SK-N-SH treated with all-trans-retinoic acid at 6 μM for 48 hours (cell line): ENCODE measurements around the gene ZFHX2.
A peak's percentile ranks its signal among the peaks of the same experiment; 100 is the strongest.

Experiments used
- ATAC-seq: fragments of 200-7000 bp; cut with Tn5 transposase; 3 replicates; pipeline ENCODE4 v1.9.1; 2020; ENCODE audit warnings: mild to moderate bottlenecking, moderate library complexity
- ARNTL ChIP-seq: fragments of 450-650 bp; formaldehyde crosslinking; IDR thresholded peaks from 2 replicates; pipeline ENCODE4 v1.5.0; 2020; ENCODE audit warnings: low read depth, mild to moderate bottlenecking, moderate library complexity, borderline replicate concordance
- BACH2 ChIP-seq: fragments of 250-450 bp; sonication (Bioruptor Pico); IDR thresholded peaks from 2 replicates; pipeline ENCODE4 v1.9.0; 2021; ENCODE audit warnings: mild to moderate bottlenecking, borderline replicate concordance
- CSDC2 ChIP-seq: fragments of 250-450 bp; sonication (Bioruptor Pico); IDR thresholded peaks from 2 replicates; pipeline ENCODE4 v1.5.0; 2020; ENCODE audit warnings: mild to moderate bottlenecking, moderate library complexity
- ESRRG ChIP-seq: fragments of 250-450 bp; sonication (Bioruptor Pico); IDR thresholded peaks from 2 replicates; pipeline ENCODE4 v1.6.1; 2021; ENCODE audit warnings: mild to moderate bottlenecking
- GLIS3 ChIP-seq: fragments of 250-450 bp; sonication (Bioruptor Pico); IDR thresholded peaks from 2 replicates; pipeline ENCODE4 v1.5.0; 2020; ENCODE audit warnings: mild to moderate bottlenecking, moderate library complexity
- ISL1 ChIP-seq: fragments of 250-450 bp; sonication (Bioruptor Pico); IDR thresholded peaks from 2 replicates; pipeline ENCODE4 v2.1.2; 2022; ENCODE audit warnings: mild to moderate bottlenecking, moderate library complexity
- OSR1 ChIP-seq: fragments of 250-450 bp; sonication (Bioruptor Pico); IDR thresholded peaks from 2 replicates; pipeline ENCODE4 v1.8.0; 2022; ENCODE audit warnings: moderate library complexity, mild to moderate bottlenecking, inconsistent platforms
- PPARA ChIP-seq: fragments of 250-450 bp; sonication (Bioruptor Pico); IDR thresholded peaks from 2 replicates; pipeline ENCODE4 v1.5.0; 2020; ENCODE audit warnings: mild to moderate bottlenecking, borderline replicate concordance
- RARB ChIP-seq: fragments of 250-450 bp; sonication (Bioruptor Pico); IDR thresholded peaks from 2 replicates; pipeline ENCODE4 v1.8.0; 2021; ENCODE audit warnings: mild to moderate bottlenecking, moderate library complexity
- SNAI2 ChIP-seq: fragments of 250-450 bp; sonication (Bioruptor Pico); IDR thresholded peaks from 2 replicates; pipeline ENCODE4 v1.5.0; 2020; ENCODE audit warnings: mild to moderate bottlenecking, moderate library complexity
- TOX ChIP-seq: fragments of 250-450 bp; sonication (Bioruptor Pico); IDR thresholded peaks from 2 replicates; pipeline ENCODE4 v1.8.0; 2021; ENCODE audit warnings: mild to moderate bottlenecking, moderate library complexity, borderline replicate concordance
- ZFP3 ChIP-seq: fragments of 250-450 bp; sonication (Bioruptor Pico); IDR thresholded peaks from 2 replicates; pipeline ENCODE4 v1.5.0; 2020; ENCODE audit warnings: mild to moderate bottlenecking, moderate library complexity
- ZFP30 ChIP-seq: fragments of 450-650 bp; formaldehyde crosslinking; IDR thresholded peaks from 2 replicates; pipeline ENCODE4 v1.5.0; 2022; ENCODE audit warnings: mild to moderate bottlenecking, moderate library complexity
- ZNF565 ChIP-seq: fragments of 450-650 bp; formaldehyde crosslinking; conservative IDR thresholded peaks from 2 replicates; pipeline ENCODE4 v1.5.0; 2020; ENCODE audit warnings: low read depth, mild to moderate bottlenecking, moderate library complexity
- ZNF70 ChIP-seq: fragments of 450-650 bp; formaldehyde crosslinking; IDR thresholded peaks from 2 replicates; pipeline ENCODE4 v1.5.0; 2020; ENCODE audit warnings: mild to moderate bottlenecking, moderate library complexity
- ZNF8 ChIP-seq: fragments of 450-650 bp; formaldehyde crosslinking; IDR thresholded peaks from 2 replicates; pipeline ENCODE4 v1.5.0; 2020; ENCODE audit warnings: mild to moderate bottlenecking, moderate library complexity
- TF ChIP-seq, protein P1 (sequence below): fragments of 250-450 bp; sonication (Bioruptor Pico); IDR thresholded peaks from 2 replicates; pipeline ENCODE4 v1.5.0; 2020; ENCODE audit warnings: mild to moderate bottlenecking, moderate library complexity
- TF ChIP-seq, protein P2 (sequence below): fragments of 250-450 bp; sonication (Bioruptor Pico); IDR thresholded peaks from 2 replicates; pipeline ENCODE4 v1.8.0; 2020; ENCODE audit warnings: mild to moderate bottlenecking, moderate library complexity, borderline replicate concordance
- TF ChIP-seq, protein P3 (sequence below): fragments of 250-450 bp; sonication (Bioruptor Pico); IDR thresholded peaks from 2 replicates; pipeline ENCODE4 v1.5.1; 2020; ENCODE audit warnings: low read depth, mild to moderate bottlenecking, moderate library complexity

The ZFHX2 gene

DNA sequence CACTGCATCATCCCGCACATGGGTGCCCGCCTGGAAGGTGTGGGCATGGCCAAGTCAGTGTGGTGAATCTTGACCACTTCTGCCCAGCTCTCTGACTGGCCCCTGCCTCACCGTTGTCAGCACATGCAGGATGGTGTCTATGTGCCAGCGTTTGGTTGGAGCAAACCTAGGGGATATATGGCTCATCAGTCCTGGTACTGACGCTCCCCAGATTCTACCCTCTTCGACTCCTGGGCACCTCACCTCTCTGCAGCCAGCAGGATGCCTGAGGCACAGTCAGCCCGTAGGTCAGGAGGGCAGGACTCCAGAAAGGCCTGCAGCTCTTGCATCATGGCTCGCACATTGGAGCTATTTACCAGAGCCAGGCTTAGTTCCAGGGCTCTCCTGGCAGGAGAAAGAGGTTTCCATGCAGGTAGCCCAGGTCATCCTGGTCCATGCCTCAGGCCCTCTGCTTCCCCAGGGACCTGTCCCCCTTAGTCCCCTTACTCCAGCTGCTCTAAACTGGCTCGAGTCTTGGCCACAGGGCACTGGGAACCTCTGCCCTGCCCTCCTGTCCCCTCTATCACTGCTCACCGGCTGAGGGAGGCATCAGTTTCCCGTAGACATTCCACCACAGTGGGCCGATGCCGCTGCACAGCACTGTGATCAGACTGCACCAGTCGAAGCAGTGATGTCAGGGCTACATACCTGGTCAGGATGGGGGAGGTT, 12.1 kb upstream of the ZFHX2 start:
- ATAC-seq, result no peak
- TF ChIP-seq PPARA (CRISPR knock-in tag) (no peak), GLIS3 (CRISPR knock-in tag) (no peak), SNAI2 (CRISPR knock-in tag) (no peak), ESRRG (no peak), BACH2 (CRISPR knock-in tag) (no peak)
- TF ChIP-seq, protein P1, sequence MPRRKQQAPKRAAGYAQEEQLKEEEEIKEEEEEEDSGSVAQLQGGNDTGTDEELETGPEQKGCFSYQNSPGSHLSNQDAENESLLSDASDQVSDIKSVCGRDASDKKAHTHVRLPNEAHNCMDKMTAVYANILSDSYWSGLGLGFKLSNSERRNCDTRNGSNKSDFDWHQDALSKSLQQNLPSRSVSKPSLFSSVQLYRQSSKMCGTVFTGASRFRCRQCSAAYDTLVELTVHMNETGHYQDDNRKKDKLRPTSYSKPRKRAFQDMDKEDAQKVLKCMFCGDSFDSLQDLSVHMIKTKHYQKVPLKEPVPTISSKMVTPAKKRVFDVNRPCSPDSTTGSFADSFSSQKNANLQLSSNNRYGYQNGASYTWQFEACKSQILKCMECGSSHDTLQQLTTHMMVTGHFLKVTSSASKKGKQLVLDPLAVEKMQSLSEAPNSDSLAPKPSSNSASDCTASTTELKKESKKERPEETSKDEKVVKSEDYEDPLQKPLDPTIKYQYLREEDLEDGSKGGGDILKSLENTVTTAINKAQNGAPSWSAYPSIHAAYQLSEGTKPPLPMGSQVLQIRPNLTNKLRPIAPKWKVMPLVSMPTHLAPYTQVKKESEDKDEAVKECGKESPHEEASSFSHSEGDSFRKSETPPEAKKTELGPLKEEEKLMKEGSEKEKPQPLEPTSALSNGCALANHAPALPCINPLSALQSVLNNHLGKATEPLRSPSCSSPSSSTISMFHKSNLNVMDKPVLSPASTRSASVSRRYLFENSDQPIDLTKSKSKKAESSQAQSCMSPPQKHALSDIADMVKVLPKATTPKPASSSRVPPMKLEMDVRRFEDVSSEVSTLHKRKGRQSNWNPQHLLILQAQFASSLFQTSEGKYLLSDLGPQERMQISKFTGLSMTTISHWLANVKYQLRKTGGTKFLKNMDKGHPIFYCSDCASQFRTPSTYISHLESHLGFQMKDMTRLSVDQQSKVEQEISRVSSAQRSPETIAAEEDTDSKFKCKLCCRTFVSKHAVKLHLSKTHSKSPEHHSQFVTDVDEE, result no peak

DNA sequence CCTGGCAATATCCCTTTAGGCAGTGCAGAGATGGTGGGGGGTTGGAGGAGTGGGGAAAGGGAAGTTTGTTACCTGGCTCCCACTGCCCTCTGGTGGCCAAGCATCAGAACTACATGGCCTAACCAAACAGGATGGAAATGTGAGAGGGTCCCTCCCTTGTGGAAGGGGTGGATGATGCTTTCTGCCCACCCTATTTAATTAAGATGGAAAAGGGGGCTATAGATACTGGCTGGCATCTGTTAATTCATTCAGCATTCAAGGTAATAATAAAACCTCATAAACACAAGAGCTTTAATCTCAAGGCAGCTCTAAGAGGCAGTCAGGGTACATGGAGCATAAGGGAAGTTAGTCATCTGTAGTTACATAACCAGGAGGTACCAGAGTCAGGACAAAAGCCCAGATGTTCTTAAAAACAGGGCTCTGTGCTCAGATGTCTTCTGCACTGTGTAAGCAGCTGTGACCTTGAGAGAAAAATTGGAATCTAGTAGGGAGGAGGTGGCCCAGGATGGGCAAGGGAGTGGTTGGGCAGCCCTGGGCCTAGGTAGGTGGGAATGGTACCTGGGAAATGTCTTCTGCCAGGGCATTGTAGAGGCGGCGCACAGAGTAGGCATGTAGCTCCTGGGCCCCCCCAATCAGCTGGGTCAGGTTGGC, 11.4 kb upstream of the ZFHX2 start:
- TF ChIP-seq ZNF70 (no peak), ZFP3 (CRISPR knock-in tag) (no peak), ZNF565 (CRISPR knock-in tag) (no peak), CSDC2 (CRISPR knock-in tag) (no peak)
- TF ChIP-seq, protein P2, sequence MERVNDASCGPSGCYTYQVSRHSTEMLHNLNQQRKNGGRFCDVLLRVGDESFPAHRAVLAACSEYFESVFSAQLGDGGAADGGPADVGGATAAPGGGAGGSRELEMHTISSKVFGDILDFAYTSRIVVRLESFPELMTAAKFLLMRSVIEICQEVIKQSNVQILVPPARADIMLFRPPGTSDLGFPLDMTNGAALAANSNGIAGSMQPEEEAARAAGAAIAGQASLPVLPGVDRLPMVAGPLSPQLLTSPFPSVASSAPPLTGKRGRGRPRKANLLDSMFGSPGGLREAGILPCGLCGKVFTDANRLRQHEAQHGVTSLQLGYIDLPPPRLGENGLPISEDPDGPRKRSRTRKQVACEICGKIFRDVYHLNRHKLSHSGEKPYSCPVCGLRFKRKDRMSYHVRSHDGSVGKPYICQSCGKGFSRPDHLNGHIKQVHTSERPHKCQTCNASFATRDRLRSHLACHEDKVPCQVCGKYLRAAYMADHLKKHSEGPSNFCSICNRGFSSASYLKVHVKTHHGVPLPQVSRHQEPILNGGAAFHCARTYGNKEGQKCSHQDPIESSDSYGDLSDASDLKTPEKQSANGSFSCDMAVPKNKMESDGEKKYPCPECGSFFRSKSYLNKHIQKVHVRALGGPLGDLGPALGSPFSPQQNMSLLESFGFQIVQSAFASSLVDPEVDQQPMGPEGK (CRISPR knock-in tag), result no peak
- TF ChIP-seq, protein P3, sequence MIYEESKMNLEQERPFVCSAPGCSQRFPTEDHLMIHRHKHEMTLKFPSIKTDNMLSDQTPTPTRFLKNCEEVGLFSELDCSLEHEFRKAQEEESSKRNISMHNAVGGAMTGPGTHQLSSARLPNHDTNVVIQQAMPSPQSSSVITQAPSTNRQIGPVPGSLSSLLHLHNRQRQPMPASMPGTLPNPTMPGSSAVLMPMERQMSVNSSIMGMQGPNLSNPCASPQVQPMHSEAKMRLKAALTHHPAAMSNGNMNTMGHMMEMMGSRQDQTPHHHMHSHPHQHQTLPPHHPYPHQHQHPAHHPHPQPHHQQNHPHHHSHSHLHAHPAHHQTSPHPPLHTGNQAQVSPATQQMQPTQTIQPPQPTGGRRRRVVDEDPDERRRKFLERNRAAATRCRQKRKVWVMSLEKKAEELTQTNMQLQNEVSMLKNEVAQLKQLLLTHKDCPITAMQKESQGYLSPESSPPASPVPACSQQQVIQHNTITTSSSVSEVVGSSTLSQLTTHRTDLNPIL, result no peak
- peak; percentile 17 for ATAC-seq

DNA sequence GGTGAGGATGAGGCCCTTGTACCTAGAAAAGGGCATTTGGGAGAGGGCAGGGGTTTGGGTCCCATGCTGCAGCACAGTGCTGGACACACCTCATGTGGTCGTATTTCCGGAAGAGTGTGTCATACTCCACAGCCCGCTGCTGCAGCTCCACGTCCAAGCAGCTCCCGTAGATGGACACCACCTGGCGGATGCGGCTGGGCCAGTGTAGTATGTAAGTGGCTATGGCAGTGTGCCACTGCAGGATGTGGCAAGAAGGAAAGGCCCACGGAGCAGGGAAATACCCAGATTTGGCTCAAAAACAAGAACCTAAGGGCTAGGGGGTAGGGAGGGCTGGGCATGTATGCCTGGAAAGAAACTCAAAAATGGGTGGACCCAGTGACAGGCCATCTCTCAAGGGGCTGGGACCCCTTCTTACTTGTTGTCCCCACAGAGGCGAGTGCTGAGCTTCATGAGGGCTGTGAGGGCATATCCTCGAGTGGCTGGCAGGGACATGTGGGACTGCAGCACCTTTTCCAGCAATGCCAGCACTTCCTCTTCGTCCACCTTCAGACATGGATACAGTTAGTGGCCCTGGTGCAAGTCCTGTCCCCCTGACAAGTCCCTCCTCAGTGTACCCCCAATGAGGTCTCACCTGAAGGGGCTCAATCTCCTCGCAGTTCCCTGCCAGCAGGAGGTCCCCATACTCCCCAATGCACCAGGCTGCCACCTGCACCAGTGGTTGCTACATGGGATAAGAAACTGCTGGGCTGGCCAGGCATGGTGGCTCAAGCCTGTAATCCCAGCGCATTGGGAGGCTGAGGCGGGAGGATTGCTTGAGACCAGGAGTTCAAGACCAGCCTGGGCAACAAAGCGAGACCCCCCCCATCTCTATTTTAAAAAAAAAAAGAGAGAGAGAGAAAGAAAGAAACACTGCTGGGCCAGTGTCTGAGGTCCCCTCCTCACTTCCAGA, 10.6 kb upstream of the ZFHX2 start:
- TF ChIP-seq ZNF70 (no peak), GLIS3 (CRISPR knock-in tag) (no peak), ZNF8 (CRISPR knock-in tag) (no peak), ISL1 (CRISPR knock-in tag) (no peak), ESRRG (no peak), ZNF565 (CRISPR knock-in tag) (no peak), TOX (no peak), ARNTL (no peak), CSDC2 (CRISPR knock-in tag) (no peak), RARB (CRISPR knock-in tag) (no peak), OSR1 (CRISPR knock-in tag) (no peak), PPARA (CRISPR knock-in tag) (no peak), SNAI2 (CRISPR knock-in tag) (no peak), BACH2 (CRISPR knock-in tag) (no peak), ZFP3 (CRISPR knock-in tag) (no peak), ZFP30 (CRISPR knock-in tag) (no peak)
- TF ChIP-seq, protein P3, result no peak
- TF ChIP-seq, protein P2 (CRISPR knock-in tag), result no peak
- TF ChIP-seq, protein P1, result no peak
- ATAC-seq, result no peak
